Stimulated activated effector memory CD8-positive, alpha-beta T cell treated with anti-CD3 and anti-CD28 coated beads, Interleukin-12 subunit alpha, Interleukin-12 subunit beta, amount 100 ng/mL, for 72 hours (primary cell): ENCODE results near the gene MZB1.
"Not testable (repeated sequence)": the region's sequence is repeated elsewhere in the genome, so short reads cannot be mapped to it uniquely, and the experiment has no call there.

ENCODE experiments used
- ATAC-seq: fragments of 150-1000 bp; cut with Tn5 transposase; 2 replicates; pipeline ENCODE4 v1.10.0; 2021
- DNase-seq, 2 donors: peaks; one replicate each; pipeline ENCODE4 v3.0.0; 2021 to 2022; ENCODE audit warnings: low spot score in 2 of 2
- H3K27ac Mint-ChIP-seq: one replicate; pipeline ENCODE4 v1.8.0; 2022; ENCODE audit warnings: mild to moderate bottlenecking, mixed read lengths
- H3K36me3 Mint-ChIP-seq: one replicate; pipeline ENCODE4 v1.8.0; 2022; ENCODE audit warnings: mild to moderate bottlenecking, mixed read lengths
- H3K4me1 Mint-ChIP-seq: one replicate; pipeline ENCODE4 v1.8.0; 2022; ENCODE audit warnings: mixed read lengths
- H3K4me3 Mint-ChIP-seq: one replicate; pipeline ENCODE4 v1.8.0; 2022; ENCODE audit warnings: mild to moderate bottlenecking, mixed read lengths
- H3K9me3 Mint-ChIP-seq: one replicate; pipeline ENCODE4 v1.8.0; 2022; ENCODE audit warnings: mixed read lengths

MZB1 gene

DNA sequence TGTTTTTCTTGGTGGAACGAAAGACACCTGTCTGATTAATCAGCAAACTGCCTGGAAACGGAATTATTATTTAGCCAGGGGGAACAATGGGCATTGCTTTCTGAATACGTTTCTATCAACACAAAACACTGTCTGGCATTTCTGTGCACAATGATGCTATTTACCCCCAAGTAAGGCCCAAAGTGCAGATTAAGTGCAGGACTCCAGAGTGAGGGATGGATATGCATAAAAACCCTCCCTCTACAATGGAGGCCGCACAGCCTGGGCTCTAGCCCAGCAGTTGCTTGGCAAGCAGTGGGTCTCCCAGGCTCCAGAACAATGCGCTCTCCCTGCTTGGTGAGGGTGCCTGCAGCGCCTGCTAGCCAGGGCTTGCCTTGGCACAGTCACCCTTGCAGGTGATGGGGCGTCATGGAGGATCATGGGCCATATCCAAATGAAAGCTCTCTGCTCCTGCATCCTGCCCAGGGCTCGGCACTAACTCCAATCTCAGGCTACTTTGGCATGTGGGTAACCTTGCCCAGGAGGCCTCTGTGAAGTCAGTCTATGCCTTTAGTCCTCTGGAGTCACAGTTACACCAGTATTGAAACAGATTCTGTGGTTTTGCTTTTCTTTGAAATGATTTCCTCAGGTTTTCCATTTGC is 25.6 kb upstream of the MZB1 start:
- H3K36me3 Mint-ChIP-seq = peaks cover 65% of the 10 kb centered on the region
- H3K4me1 Mint-ChIP-seq = peaks cover 44% of the 10 kb centered on the region
- peak; percentile 89 for ATAC-seq
- peak overlapping the region; percentile 90 for H3K27ac Mint-ChIP-seq
- no peaks in the 10 kb centered on the region for H3K9me3 Mint-ChIP-seq
- peak in 1 of 2 donors; percentile 64 for DNase-seq
- H3K4me3 Mint-ChIP-seq = peak overlapping the region; percentile 54

DNA sequence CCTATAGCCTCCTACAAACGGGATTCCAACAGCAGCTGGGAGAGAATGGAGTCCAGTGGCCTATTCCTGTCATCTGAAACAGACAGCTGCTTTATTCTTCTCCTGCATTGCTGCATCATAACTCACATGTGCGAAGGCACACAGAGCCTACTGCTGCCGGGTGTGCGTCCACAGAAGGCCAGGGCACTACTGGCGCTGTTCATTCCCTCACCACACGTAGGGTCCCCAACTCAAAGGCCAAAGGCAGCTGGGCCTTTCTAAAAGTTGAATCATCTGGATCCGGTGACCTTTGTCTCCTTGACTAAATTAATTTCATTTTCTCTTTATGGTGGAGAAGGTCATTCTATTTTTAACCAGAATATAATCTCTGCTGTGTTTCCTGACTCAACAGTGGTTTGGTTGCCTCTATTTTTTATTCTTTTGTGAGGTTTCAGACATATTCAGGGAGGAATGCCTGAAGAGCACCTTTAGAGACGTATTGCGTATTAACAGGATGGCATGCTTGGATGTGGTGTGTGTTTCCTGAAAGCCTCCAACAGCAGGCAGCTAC is 24.9 kb upstream of the MZB1 start:
- Mint-ChIP-seq H3K36me3 (peaks cover 58% of the 10 kb centered on the region), H3K9me3 (no peaks in the 10 kb centered on the region), H3K4me1 (peaks cover 44% of the 10 kb centered on the region), H3K27ac (peak overlapping the region; percentile 90), H3K4me3 (peak overlapping the region; percentile 54)
- ATAC-seq (peak; percentile 9), DNase-seq (no peak)

DNA sequence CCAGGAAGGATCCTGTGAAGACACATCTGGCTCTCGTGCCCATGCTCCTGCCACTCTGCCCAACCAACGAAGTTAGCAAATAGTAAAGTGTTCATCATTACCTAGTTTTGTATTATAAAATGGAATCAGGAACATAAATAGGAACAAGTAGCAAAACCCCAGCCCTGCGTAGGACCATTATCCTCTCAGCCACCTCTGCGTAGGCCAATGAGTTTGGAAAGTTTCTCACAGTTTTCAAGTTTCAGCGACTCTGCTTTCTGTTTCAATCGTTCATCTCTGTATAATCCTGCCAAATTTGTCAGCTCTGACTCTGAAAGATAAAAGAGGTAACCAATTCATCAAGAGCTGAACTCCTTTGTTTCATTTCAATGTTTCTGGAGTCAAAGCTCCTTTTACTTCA is 24.2 kb upstream of the MZB1 start:
- H3K36me3 Mint-ChIP-seq = peaks cover 51% of the 10 kb centered on the region
- H3K27ac Mint-ChIP-seq = peak overlapping the region; percentile 90
- H3K4me1 Mint-ChIP-seq = peaks cover 44% of the 10 kb centered on the region
- H3K9me3 Mint-ChIP-seq = no peaks in the 10 kb centered on the region
- ATAC-seq (peak; percentile 40), DNase-seq (no peak)
- peak overlapping the region; percentile 54 for H3K4me3 Mint-ChIP-seq

DNA sequence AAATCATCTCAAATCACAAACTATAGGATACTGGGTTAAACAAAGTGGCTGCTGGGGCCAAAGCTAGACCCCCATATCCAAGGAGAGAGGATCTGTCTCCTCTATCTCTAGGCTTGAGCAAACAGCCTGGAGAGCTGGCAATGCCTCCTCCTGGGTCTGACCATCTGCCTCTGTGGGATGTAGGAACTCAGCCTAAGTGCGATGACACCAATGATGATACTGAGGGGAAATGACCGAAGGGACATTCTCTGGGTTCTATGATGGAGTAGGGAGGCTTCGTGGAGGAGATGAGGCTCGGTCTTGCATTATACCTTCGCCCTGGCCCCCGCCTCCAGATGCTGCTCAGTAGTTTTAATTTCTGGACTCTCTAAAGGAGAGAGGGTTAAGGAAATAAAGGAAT is 23.4 kb upstream of the MZB1 start:
- Mint-ChIP-seq H3K9me3 (no peaks in the 10 kb centered on the region), H3K4me1 (peaks cover 44% of the 10 kb centered on the region), H3K36me3 (peaks cover 43% of the 10 kb centered on the region), H3K4me3 (no peak overlapping the region), H3K27ac (peak overlapping the region; percentile 90)
- DNase-seq (no peak), ATAC-seq (no peak)

DNA sequence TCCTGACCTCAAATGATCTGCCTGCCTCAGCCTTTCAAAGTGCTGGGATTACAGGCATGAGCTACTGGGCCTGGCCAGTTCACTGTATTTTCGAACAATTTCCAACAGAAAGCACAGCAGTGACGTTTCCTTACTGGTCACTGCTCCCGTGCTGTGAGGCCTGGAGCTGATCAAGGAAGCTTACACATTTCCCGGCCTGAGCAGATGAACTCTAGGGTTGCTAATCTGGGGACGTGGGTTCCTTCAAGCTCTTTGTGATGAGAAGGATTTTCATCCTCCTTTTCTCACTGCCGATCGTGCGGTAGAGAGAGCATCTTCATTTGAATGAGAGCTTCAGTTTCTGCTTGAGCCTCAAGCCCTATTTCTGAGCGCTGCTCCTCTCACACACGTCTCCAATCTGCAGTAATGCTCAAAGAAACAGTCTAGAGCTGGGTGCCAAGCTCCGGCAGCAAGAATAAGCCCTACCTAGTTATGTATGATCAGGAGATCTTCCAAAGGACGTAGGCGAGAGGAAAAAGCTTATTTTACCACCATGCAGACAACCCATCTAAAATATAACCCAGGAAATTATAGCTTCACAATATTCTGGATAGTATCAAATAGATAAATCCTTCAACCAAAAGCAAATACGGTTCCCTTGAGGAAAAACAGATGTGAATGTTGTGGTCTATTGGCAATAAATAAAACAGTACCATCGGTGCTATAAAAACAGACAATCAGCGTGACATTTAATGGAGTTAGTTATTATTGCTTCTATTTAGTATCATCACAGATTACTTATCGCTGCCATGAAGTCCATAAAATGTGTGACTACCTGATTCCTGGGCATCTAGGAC is 21.5 kb upstream of the MZB1 start:
- H3K4me3 Mint-ChIP-seq = no peak overlapping the region
- peaks cover 24% of the 10 kb centered on the region for H3K36me3 Mint-ChIP-seq
- H3K4me1 Mint-ChIP-seq = peaks cover 45% of the 10 kb centered on the region
- DNase-seq (no peak), ATAC-seq (no peak)
- H3K27ac Mint-ChIP-seq = no peak overlapping the region
- no peaks in the 10 kb centered on the region for H3K9me3 Mint-ChIP-seq

DNA sequence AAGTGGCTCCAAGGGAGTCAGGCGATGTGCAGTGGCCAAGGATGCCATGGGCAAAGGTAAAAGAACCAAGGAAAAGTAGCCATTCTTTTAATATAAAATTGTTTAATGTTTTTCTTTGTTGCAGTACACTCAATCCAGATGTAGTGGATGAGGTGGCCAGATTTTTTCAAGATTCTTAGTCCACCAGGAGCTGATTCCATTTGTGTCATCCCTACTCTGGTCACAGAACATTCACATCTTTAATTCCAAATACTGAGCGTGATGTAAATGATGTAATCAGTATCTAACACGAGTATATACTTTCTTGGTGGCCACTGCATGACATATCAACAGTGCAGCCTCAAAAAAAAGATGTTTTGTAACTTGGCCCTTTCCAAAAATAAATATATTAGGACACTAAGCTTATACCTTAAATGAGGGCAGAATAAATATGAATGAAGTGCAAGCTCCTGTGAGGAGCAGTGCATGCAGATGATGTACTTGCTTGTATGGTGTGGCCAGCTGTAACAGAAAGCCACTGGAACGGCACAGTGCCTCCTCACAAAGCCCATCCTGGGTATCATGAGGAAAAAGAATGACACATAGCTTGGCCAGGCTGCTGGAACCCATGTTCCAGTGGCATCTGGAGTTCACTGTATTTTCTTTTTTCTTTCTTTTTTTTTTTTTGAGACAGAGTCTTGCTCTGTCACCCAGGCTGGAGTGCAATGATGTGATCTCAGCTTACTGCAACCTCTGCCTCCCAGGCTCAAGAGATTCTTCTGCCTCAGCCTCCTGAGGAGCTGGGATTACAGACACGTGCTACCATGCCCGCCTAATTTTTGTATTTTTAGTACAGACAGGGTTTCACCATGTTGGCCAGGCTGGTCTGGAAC is 20.6 kb upstream of the MZB1 start:
- Mint-ChIP-seq H3K27ac (no peak overlapping the region), H3K9me3 (no peaks in the 10 kb centered on the region), H3K4me3 (no peak overlapping the region), H3K4me1 (peaks cover 37% of the 10 kb centered on the region), H3K36me3 (peaks cover 20% of the 10 kb centered on the region)
- no peak for ATAC-seq
- DNase-seq = no peak

DNA sequence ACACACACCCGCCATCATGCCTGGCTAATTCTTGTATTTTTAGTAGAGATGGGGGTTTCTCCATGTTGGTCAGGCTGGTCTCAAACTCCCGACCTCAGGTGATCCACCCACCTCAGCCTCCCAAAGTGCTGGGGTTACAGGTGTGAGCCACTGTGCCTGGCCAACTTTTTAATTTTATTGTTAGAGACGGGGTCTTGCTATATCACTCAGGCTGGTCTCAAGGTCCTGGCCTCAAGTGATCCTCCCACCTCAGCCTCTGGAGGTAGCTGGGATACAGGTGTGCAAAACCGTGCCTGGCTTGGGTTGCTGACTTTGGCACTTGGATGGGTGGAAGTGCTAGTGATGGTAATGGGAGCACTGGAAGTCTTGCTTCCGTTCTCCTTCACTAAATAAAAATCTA is 19.4 kb upstream of the MZB1 start:
- Mint-ChIP-seq H3K36me3 (peaks cover 20% of the 10 kb centered on the region), H3K4me1 (peaks cover 31% of the 10 kb centered on the region)
- H3K9me3 Mint-ChIP-seq, H3K4me3 Mint-ChIP-seq, H3K27ac Mint-ChIP-seq, ATAC-seq, DNase-seq: not testable (repeated sequence)

DNA sequence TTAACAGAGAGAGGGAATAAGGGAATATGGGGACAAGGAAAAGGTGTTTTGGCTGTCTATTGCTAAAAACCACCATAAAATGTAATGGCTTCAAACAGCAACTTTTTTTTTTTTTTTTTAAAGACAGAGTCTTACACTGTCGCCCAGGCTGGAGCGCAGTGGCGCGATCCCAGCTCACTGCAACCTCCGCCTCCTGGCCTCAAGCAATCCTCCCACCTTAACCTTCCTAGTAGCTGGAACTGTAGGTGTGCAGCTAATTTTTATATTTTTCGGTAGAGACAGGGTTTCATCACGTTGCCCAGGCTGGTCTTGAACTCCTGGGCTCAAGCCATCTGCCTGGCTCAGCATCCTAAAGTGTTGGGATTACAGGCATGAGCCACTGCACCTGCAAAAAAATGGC is 18.5 kb upstream of the MZB1 start:
- H3K4me1 Mint-ChIP-seq = peaks cover 31% of the 10 kb centered on the region
- no peaks in the 10 kb centered on the region for H3K9me3 Mint-ChIP-seq
- H3K36me3 Mint-ChIP-seq = peaks cover 19% of the 10 kb centered on the region
- H3K4me3 Mint-ChIP-seq = no peak overlapping the region
- ATAC-seq (no peak), DNase-seq (no peak)
- peak overlapping the region; percentile 8 for H3K27ac Mint-ChIP-seq

DNA sequence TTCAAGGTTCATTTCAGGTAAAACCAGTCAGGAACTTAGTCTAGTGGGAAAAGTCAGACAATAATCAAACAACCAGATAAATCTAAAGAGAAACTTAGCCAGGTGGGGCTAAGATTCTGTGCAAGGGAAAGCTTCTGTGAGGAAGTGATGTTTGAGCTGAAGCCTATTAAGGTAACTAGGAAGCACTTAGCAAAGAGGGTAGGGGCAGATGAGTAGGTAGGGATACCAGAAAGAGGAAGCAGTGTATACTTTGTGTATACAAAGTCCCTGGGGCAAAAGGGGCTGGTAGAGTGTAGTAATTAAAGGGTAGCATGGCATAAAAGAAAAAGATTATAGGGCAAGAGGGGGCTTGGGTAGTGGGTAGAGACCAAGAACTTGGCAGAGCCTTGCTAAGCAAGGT is 17.8 kb upstream of the MZB1 start:
- no peak for ATAC-seq
- no peaks in the 10 kb centered on the region for H3K9me3 Mint-ChIP-seq

DNA sequence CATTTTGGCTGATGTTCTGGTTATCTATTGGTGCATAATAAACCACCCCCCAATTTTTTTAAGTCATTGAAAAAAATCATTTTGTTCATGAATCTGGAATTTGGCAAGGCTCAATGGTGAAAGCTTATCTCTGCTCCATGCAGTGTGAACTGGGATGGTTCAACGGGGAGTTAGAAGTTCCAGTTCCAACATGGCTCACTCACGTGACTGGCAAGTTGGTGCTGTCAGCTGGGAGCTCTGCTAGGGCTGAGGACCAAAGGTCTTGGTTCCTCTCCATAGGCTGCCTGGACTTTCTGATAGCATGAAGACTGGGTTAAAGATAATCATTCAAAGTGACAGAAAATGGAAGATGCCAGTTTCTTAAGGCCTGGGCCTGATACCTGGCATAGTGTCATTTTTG is 17.2 kb upstream of the MZB1 start:
- Mint-ChIP-seq H3K4me3 (no peak overlapping the region), H3K27ac (peak overlapping the region; percentile 8), H3K9me3 (no peaks in the 10 kb centered on the region), H3K4me1 (peaks cover 33% of the 10 kb centered on the region), H3K36me3 (peaks cover 13% of the 10 kb centered on the region)
- ATAC-seq (no peak), DNase-seq (no peak)

More for the DNA sequence above, 17.8 kb upstream of the MZB1 start:
- DNase-seq = no peak
- Mint-ChIP-seq H3K4me1 (peaks cover 31% of the 10 kb centered on the region), H3K4me3 (no peak overlapping the region), H3K36me3 (peaks cover 13% of the 10 kb centered on the region), H3K27ac (peak overlapping the region; percentile 8)

DNA sequence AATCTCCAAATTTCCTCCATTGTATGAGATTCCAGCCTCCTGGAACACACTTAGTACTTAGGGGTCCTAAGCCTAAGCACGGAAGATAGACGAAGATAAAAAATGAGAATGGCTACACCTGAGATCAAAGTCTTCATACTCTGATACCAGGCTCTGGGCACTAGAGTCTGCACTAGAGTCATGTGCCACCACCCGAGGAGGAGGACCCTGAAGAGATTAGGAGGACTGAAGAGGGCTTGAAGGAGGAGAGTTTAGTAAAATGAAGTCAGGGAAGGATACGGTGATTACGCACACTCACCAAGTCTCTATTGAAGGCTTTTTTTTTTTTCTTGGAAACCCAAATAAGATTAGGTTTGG is 14.7 kb upstream of the MZB1 start:
- DNase-seq (no peak), ATAC-seq (no peak)
- Mint-ChIP-seq H3K36me3 (peaks cover 19% of the 10 kb centered on the region), H3K27ac (peak overlapping the region; percentile 98), H3K4me3 (peak overlapping the region; percentile 87), H3K4me1 (peaks cover 38% of the 10 kb centered on the region), H3K9me3 (no peaks in the 10 kb centered on the region)

DNA sequence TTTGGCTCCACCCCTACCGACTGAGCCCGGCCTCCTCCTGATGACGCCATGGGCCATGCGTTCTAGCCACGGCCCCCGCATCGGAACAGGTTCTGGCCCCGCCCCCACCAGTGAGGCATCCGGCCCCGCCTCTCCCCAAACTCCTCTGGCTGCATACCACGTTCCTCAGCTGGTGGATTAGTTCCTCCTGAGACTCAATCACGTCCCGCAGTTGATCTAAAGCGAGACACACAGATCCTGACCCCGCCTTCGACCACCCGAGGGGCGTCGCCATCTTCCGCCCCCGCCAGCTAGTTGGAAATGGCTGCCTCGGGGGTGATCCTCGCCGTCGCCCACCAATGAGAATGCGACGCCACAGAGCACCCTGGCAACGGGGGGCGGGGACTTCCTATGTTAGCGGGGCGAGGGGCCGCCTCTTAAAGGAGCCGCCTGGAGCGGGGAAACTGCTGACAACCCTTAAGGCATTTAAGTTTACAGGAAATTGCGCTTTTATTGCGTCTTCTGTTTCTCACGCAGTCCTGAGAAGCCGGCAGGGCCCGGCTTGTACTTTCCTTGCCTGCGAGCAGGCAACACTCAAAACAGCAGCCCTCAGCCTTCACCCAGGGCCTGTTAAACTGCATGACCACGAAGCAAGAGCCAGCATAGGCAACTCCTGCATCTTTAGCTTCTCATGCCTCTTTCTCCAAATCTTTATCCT is 14.2 kb upstream of the MZB1 start, which contains the start of gene SPATA24:
Gene SPATA24 (minus strand): TSS at position 303 of the 697 bp plus-strand sequence. CDS start 29 bp downstream, at position 274.
- Mint-ChIP-seq H3K4me1 (peaks cover 43% of the 10 kb centered on the region), H3K9me3 (no peaks in the 10 kb centered on the region), H3K4me3 (peak within 1 kb of the TSS; percentile 87), H3K27ac (peak within 1 kb of the TSS; percentile 98), H3K36me3 (peaks cover 19% of the 10 kb centered on the region)
- ATAC-seq (peak; percentile 95), DNase-seq (peak; percentile 91 to 98)

DNA sequence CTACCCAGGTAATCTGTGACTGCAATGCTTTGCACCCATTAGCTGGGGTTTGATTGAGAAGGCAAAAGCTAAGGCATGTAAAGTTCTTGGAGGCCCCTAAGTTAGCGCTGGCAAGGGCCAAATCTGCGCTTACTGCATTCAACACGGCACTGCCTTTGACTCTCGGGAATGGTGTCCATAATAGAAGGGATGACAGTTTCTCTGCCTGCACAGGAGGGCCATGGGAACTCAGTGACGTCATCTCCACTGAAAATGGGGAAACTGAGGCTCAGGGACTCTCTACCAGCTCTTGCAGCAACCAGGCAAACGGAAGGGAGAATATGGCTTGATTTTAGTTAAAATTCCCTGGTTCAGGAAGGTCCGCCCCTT is 13.7 kb upstream of the MZB1 start:
- peak overlapping the region; percentile 87 for H3K4me3 Mint-ChIP-seq
- H3K4me1 Mint-ChIP-seq = peaks cover 44% of the 10 kb centered on the region
- H3K9me3 Mint-ChIP-seq = no peaks in the 10 kb centered on the region
- ATAC-seq = no peak
- DNase-seq = no peak
- H3K27ac Mint-ChIP-seq = peak overlapping the region; percentile 98
- H3K36me3 Mint-ChIP-seq = peaks cover 19% of the 10 kb centered on the region

DNA sequence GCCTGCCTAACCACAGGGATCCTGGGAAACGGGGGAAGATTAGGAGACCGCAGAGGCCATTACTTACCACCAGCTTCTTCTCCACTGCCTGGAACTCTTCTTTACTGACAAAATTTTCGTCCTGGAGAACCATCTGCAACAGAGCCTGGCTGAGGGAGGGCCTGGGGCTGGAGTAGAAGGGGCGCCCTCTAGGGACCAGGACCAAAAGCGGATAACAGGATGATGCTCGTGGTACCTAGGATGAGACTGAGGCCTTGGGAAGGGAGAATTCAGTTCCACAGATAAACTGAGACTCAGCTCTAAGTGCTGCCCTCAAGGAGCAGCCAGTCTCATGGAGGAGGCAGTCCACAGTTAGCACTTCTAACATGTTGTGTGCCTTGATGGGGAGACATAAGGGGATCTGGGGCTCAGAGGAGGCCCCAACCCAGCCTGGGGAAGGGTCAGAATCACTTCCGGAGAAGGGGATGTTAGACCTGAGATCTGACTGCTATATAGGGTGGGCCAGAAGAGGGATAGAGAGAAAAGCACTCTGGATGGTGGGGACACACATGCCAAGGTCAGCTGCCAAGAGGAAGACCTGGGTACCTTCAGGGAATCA is 12.9 kb upstream of the MZB1 start:
- no peaks in the 10 kb centered on the region for H3K9me3 Mint-ChIP-seq
- no peak for DNase-seq
- ATAC-seq = no peak
- peak overlapping the region; percentile 87 for H3K4me3 Mint-ChIP-seq
- peaks cover 23% of the 10 kb centered on the region for H3K36me3 Mint-ChIP-seq
- peak overlapping the region; percentile 98 for H3K27ac Mint-ChIP-seq
- peaks cover 45% of the 10 kb centered on the region for H3K4me1 Mint-ChIP-seq
